ENCODE measurements around the gene DDX51. TPM values are rescaled to one million over a fixed set of nuclear protein-coding genes. Genes with fewer than 3 reads are reported as not detected.

DDX51 gene
- total RNA-seq, 1 donor from 2014 or later = 18.9 TPM

- H3K27me3 ChIP-seq (ENCODE audit: control insufficient read depth, insufficient read depth, low read length) = no peaks in the 10 kb centered on the region
- H3K4me3 ChIP-seq (ENCODE audit: low read depth, low read length) = no peak overlapping the region
- no peak for TF ChIP-seq CTCF (IDR thresholded peaks at IDR 0.05; ENCODE audit: insufficient read depth, low read length, poor library complexity, severe bottlenecking)
- H3K36me3 ChIP-seq (ENCODE audit: control insufficient read depth, insufficient read depth, low read length) = no peaks in the 10 kb centered on the region
- DNase-seq (ENCODE audit: low read depth) = no peak
Observed at GRCh38 chr12:132123970-132124765, 20.0 kb downstream of the DDX51 start.

GRCh38 chr12:132121283-132121682 lies 22.8 kb downstream of the DDX51 start:
- no peaks in the 10 kb centered on the region for H3K27me3 ChIP-seq (ENCODE audit: control insufficient read depth, insufficient read depth, low read length)
- no peak overlapping the region for H3K4me3 ChIP-seq (ENCODE audit: low read depth, low read length)
- no peak for TF ChIP-seq CTCF (IDR thresholded peaks at IDR 0.05; ENCODE audit: insufficient read depth, low read length, poor library complexity, severe bottlenecking)
- DNase-seq (ENCODE audit: low read depth) = no peak
- H3K36me3 ChIP-seq (ENCODE audit: control insufficient read depth, insufficient read depth, low read length) = no peaks in the 10 kb centered on the region

GRCh38 chr12:132118876-132119275 lies 25.2 kb downstream of the DDX51 start:
- no peak for DNase-seq (ENCODE audit: low read depth)
- Histone ChIP-seq H3K27me3 (ENCODE audit: control insufficient read depth, insufficient read depth, low read length) (no peaks in the 10 kb centered on the region), H3K4me3 (ENCODE audit: low read depth, low read length) (no peak overlapping the region), H3K36me3 (ENCODE audit: control insufficient read depth, insufficient read depth, low read length) (no peaks in the 10 kb centered on the region)
- no peak for TF ChIP-seq CTCF (IDR thresholded peaks at IDR 0.05; ENCODE audit: insufficient read depth, low read length, poor library complexity, severe bottlenecking)

- Histone ChIP-seq H3K4me3 (ENCODE audit: low read depth, low read length) (no peak overlapping the region), H3K36me3 (ENCODE audit: control insufficient read depth, insufficient read depth, low read length) (no peaks in the 10 kb centered on the region), H3K27me3 (ENCODE audit: control insufficient read depth, insufficient read depth, low read length) (no peaks in the 10 kb centered on the region)
- TF ChIP-seq CTCF (IDR thresholded peaks at IDR 0.05; ENCODE audit: insufficient read depth, low read length, poor library complexity, severe bottlenecking) = no peak
- no peak for DNase-seq (ENCODE audit: low read depth)
Observed at GRCh38 chr12:132117558-132117875, 26.6 kb downstream of the DDX51 start.

GRCh38 chr12:132116709-132117557 lies 27.2 kb downstream of the DDX51 start:
- Histone ChIP-seq H3K27me3 (ENCODE audit: control insufficient read depth, insufficient read depth, low read length) (no peaks in the 10 kb centered on the region), H3K36me3 (ENCODE audit: control insufficient read depth, insufficient read depth, low read length) (no peaks in the 10 kb centered on the region), H3K4me3 (ENCODE audit: low read depth, low read length) (no peak overlapping the region)
- DNase-seq (ENCODE audit: low read depth) = no peak
- TF ChIP-seq CTCF (IDR thresholded peaks at IDR 0.05; ENCODE audit: insufficient read depth, low read length, poor library complexity, severe bottlenecking) = no peak
